WTC11 (cell line): Measurements from ENCODE around the gene NPFFR1. TPM values are rescaled to one million over a fixed set of nuclear protein-coding genes. Genes with fewer than 3 reads are reported as not detected.

Experiments used
- ATAC-seq: fragments of 200-7000 bp; cut with Tn5 transposase; 2 replicates; pipeline ENCODE4 v1.10.0; 2021; ENCODE audit warnings: mild to moderate bottlenecking, moderate library complexity
- CTCF ChIA-PET: fragments of 300-600 bp; sonication (Branson Sonifier 250); formaldehyde crosslinking; loops from one replicate; lab custom pipeline; 2021; ENCODE audit warnings: antibody characterized with exemption; lab: Charles Lee
- POLR2A ChIA-PET: fragments of 350-600 bp; sonication (Branson Sonifier 250); formaldehyde crosslinking; loops from one replicate; lab custom pipeline; 2021; ENCODE audit warnings: antibody characterized with exemption; lab: Charles Lee
- DNase-seq: peaks from one replicate; pipeline ENCODE4 v3.0.0; 2021; ENCODE audit warnings: low spot score
- H3K27ac Mint-ChIP-seq: 2 replicates; pipeline ENCODE4 v1.8.0; 2021; ENCODE audit warnings: mixed read lengths
- H3K27me3 Mint-ChIP-seq: 2 replicates; pipeline ENCODE4 v1.8.0; 2021; ENCODE audit warnings: low read depth, mild to moderate bottlenecking, moderate library complexity, mixed read lengths
- H3K36me3 Mint-ChIP-seq: 2 replicates; pipeline ENCODE4 v1.8.0; 2021; ENCODE audit warnings: mixed read lengths
- H3K4me1 Mint-ChIP-seq: 2 replicates; pipeline ENCODE4 v1.8.0; 2022; ENCODE audit warnings: mixed read lengths
- H3K4me3 Mint-ChIP-seq: 2 replicates; pipeline ENCODE4 v1.8.0; 2021; ENCODE audit warnings: mild to moderate bottlenecking, moderate library complexity, mixed read lengths
- H3K9me3 Mint-ChIP-seq: 2 replicates; pipeline ENCODE4 v1.8.0; 2021; ENCODE audit warnings: mixed read lengths
- ATF2 ChIP-seq: sonication (generic); formaldehyde crosslinking; IDR thresholded peaks from 2 replicates; pipeline ENCODE4 v1.8.1; 2022; ENCODE audit warnings: low read depth, missing genetic modification reagents, borderline replicate concordance
- CDX4 ChIP-seq: fragments of 250-450 bp; sonication (Bioruptor Pico); IDR thresholded peaks from 2 replicates; pipeline ENCODE4 v1.9.0; 2021; ENCODE audit warnings: moderate library complexity, mild to moderate bottlenecking, inconsistent platforms, borderline replicate concordance
- ERG ChIP-seq: fragments of 250-450 bp; sonication (Bioruptor Pico); IDR thresholded peaks from 2 replicates; pipeline ENCODE4 v1.8.0; 2021; ENCODE audit warnings: mild to moderate bottlenecking
- FOXP1 ChIP-seq: sonication (generic); formaldehyde crosslinking; IDR thresholded peaks from 2 replicates; pipeline ENCODE4 v1.8.0; 2022; ENCODE audit warnings: missing genetic modification reagents, mild to moderate bottlenecking, moderate library complexity, borderline replicate concordance
- GRHL2 ChIP-seq: fragments of 250-450 bp; sonication (Bioruptor Pico); IDR thresholded peaks from 2 replicates; pipeline ENCODE4 v1.8.0; 2022; ENCODE audit warnings: mild to moderate bottlenecking, moderate library complexity; ENCODE audit not compliant: insufficient replicate concordance, severe bottlenecking
- HMGXB4 ChIP-seq: sonication (generic); formaldehyde crosslinking; IDR thresholded peaks from 2 replicates; pipeline ENCODE4 v1.8.1; 2023; ENCODE audit warnings: mild to moderate bottlenecking, moderate library complexity, missing genetic modification reagents
- KAT7 ChIP-seq: sonication (generic); formaldehyde crosslinking; IDR thresholded peaks from 2 replicates; pipeline ENCODE4 v1.8.1; 2023; ENCODE audit warnings: missing genetic modification reagents, mild to moderate bottlenecking, borderline replicate concordance
- MXD4 ChIP-seq: fragments of 250-450 bp; sonication (Bioruptor Pico); IDR thresholded peaks from 2 replicates; pipeline ENCODE4 v1.8.0; 2021; ENCODE audit warnings: mild to moderate bottlenecking, moderate library complexity, borderline replicate concordance
- OVOL2 ChIP-seq: fragments of 250-450 bp; sonication (Bioruptor Pico); IDR thresholded peaks from 2 replicates; pipeline ENCODE4 v1.9.0; 2021; ENCODE audit warnings: mild to moderate bottlenecking, borderline replicate concordance
- SP1 ChIP-seq: sonication (generic); formaldehyde crosslinking; conservative IDR thresholded peaks from 2 replicates; pipeline ENCODE4 v1.8.1; 2022; ENCODE audit warnings: missing genetic modification reagents
- STAT6 ChIP-seq: sonication (generic); formaldehyde crosslinking; conservative IDR thresholded peaks from 2 replicates; pipeline ENCODE4 v1.8.1; 2023; ENCODE audit warnings: mild to moderate bottlenecking, low read depth, missing genetic modification reagents, moderate library complexity
- ZNF232 ChIP-seq: sonication (generic); formaldehyde crosslinking; IDR thresholded peaks from 2 replicates; pipeline ENCODE4 v1.8.0; 2022; ENCODE audit warnings: mild to moderate bottlenecking, missing genetic modification reagents
- ZNF281 ChIP-seq: sonication (generic); formaldehyde crosslinking; IDR thresholded peaks from 2 replicates; pipeline ENCODE4 v1.8.0; 2023; ENCODE audit warnings: mild to moderate bottlenecking, missing genetic modification reagents
- ZNF317 ChIP-seq: sonication (generic); formaldehyde crosslinking; IDR thresholded peaks from 2 replicates; pipeline ENCODE4 v1.8.1; 2023; ENCODE audit warnings: low read depth, mild to moderate bottlenecking, moderate library complexity, missing genetic modification reagents, borderline replicate concordance
- total RNA-seq: library from RNA; stranded (reverse); gene quantifications from 3 replicates; pipeline ENCODE4 v1.2.3, GENCODE V29; 2021
- TF ChIP-seq, protein P1 (sequence below): sonication (generic); formaldehyde crosslinking; IDR thresholded peaks from 2 replicates; pipeline ENCODE4 v1.8.0; 2022; ENCODE audit warnings: missing genetic modification reagents
- TF ChIP-seq, protein P2 (sequence below): fragments of 250-450 bp; sonication (Bioruptor Pico); IDR thresholded peaks from 2 replicates; pipeline ENCODE4 v2.1.2; 2022; ENCODE audit warnings: mild to moderate bottlenecking, moderate library complexity

NPFFR1 gene
- total RNA-seq, 1 experiment from 2014 or later: 0.04 TPM

DNA sequence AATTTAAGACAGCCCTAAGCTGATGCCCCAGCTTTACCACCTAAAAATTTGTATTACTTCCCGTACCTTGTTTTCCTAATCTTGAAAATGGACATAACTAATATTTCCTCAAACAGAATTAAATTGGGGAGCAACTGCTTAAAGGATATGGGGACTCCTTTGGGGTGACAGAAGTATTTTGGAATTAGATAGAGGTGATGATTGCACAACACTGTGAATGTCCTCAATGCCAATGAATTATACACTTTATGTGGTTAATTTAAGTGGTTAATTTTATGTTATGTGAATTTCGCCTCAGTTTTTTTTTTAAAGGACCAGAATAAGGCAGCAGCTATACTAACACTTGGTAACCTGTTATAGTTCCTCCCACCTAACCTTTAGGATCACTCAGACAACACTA lies 19.9 kb upstream of the NPFFR1 start:
- peaks cover 11% of the 10 kb centered on the region for H3K36me3 Mint-ChIP-seq
- TF ChIP-seq KAT7 (CRISPR knock-in tag) (no peak), FOXP1 (CRISPR knock-in tag) (no peak), ERG (no peak), ZNF281 (CRISPR knock-in tag) (no peak), GRHL2 (CRISPR knock-in tag) (no peak), ZNF232 (CRISPR knock-in tag) (no peak), SP1 (CRISPR knock-in tag) (no peak), ZNF317 (CRISPR knock-in tag) (no peak)
- TF ChIP-seq, protein P1, sequence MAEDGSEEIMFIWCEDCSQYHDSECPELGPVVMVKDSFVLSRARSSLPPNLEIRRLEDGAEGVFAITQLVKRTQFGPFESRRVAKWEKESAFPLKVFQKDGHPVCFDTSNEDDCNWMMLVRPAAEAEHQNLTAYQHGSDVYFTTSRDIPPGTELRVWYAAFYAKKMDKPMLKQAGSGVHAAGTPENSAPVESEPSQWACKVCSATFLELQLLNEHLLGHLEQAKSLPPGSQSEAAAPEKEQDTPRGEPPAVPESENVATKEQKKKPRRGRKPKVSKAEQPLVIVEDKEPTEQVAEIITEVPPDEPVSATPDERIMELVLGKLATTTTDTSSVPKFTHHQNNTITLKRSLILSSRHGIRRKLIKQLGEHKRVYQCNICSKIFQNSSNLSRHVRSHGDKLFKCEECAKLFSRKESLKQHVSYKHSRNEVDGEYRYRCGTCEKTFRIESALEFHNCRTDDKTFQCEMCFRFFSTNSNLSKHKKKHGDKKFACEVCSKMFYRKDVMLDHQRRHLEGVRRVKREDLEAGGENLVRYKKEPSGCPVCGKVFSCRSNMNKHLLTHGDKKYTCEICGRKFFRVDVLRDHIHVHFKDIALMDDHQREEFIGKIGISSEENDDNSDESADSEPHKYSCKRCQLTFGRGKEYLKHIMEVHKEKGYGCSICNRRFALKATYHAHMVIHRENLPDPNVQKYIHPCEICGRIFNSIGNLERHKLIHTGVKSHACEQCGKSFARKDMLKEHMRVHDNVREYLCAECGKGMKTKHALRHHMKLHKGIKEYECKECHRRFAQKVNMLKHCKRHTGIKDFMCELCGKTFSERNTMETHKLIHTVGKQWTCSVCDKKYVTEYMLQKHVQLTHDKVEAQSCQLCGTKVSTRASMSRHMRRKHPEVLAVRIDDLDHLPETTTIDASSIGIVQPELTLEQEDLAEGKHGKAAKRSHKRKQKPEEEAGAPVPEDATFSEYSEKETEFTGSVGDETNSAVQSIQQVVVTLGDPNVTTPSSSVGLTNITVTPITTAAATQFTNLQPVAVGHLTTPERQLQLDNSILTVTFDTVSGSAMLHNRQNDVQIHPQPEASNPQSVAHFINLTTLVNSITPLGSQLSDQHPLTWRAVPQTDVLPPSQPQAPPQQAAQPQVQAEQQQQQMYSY (CRISPR knock-in tag): no peak
- TF ChIP-seq, all 79 proteins: peak for 0
- ATAC-seq (no peak), DNase-seq (no peak)
- H3K9me3 Mint-ChIP-seq: peaks cover 6% of the 10 kb centered on the region; the same call in 1 of the 2 replicates
- CTCF ChIA-PET: no interaction called here
- no peak overlapping the region for H3K27ac Mint-ChIP-seq
- H3K4me1 Mint-ChIP-seq: no peaks in the 10 kb centered on the region
- no peak overlapping the region for H3K4me3 Mint-ChIP-seq
- POLR2A ChIA-PET: no interaction called here
- H3K27me3 Mint-ChIP-seq: no peaks in the 10 kb centered on the region

GRCh38 chr10:70302292-70302691 lies 18.5 kb upstream of the NPFFR1 start:
- Mint-ChIP-seq H3K27ac (no peak overlapping the region), H3K4me1 (no peaks in the 10 kb centered on the region), H3K9me3 (peaks cover 6% of the 10 kb centered on the region; the same call in 1 of the 2 replicates), H3K36me3 (peaks cover 11% of the 10 kb centered on the region), H3K27me3 (no peaks in the 10 kb centered on the region), H3K4me3 (no peak overlapping the region)
- DNase-seq: no peak
- no peak for ATAC-seq
- ChIA-PET POLR2A (no interaction called here), CTCF (interaction anchor here (1.3 to 1.4 kb wide), 3 partner anchors 35 to 81 kb away, joined by 3 to 5 read pairs (median 4); no protein-coding TSS in a partner anchor)
- TF ChIP-seq MXD4 (CRISPR knock-in tag) (no peak), OVOL2 (CRISPR knock-in tag) (no peak), ATF2 (CRISPR knock-in tag) (no peak), CDX4 (CRISPR knock-in tag) (no peak), HMGXB4 (no peak), ERG (no peak), STAT6 (no peak)
- TF ChIP-seq, protein P2, sequence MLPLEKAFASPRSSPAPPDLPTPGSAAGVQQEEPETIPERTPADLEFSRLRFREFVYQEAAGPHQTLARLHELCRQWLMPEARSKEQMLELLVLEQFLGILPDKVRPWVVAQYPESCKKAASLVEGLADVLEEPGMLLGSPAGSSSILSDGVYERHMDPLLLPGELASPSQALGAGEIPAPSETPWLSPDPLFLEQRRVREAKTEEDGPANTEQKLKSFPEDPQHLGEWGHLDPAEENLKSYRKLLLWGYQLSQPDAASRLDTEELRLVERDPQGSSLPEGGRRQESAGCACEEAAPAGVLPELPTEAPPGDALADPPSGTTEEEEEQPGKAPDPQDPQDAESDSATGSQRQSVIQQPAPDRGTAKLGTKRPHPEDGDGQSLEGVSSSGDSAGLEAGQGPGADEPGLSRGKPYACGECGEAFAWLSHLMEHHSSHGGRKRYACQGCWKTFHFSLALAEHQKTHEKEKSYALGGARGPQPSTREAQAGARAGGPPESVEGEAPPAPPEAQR (CRISPR knock-in tag): no peak
